SU-DHL-6 (cell line): ENCODE data around the gene RRAS2.

Source experiments
- H2AFZ ChIP-seq: fragments of 200-600 bp; sonication (generic); 2 replicates; pipeline ENCODE4 v1.6.1; 2014; ENCODE audit warnings: low read depth, mild to moderate bottlenecking, moderate library complexity, mixed read lengths, antibody characterized with exemption, low read length; ENCODE audit not compliant: severe bottlenecking
- H3F3A ChIP-seq: fragments of 200-600 bp; shearing (Covaris generic); 2 replicates; pipeline ENCODE4 v1.6.0; 2016; ENCODE audit warnings: antibody characterized with exemption, mild to moderate bottlenecking; ENCODE audit not compliant: insufficient read depth
- H3K27ac ChIP-seq: fragments of 200-600 bp; sonication (generic); 2 replicates; pipeline ENCODE4 v1.5.1; 2016; ENCODE audit warnings: low read depth, mild to moderate bottlenecking, low read length, moderate library complexity, mixed read lengths
- H3K27me3 ChIP-seq: fragments of 200-600 bp; sonication (generic), shearing (Covaris generic); 2 replicates; pipeline ENCODE4 v1.6.0; 2014; ENCODE audit warnings: mild to moderate bottlenecking, low read length
- H3K36me3 ChIP-seq: fragments of 200-600 bp; sonication (generic); 2 replicates; pipeline ENCODE4 v1.6.1; 2014; ENCODE audit warnings: mild to moderate bottlenecking, low read length, mixed read lengths
- H3K4me2 ChIP-seq: fragments of 300-600, 200-600 bp; shearing (Covaris generic), sonication (generic); 2 replicates; pipeline ENCODE4 v1.6.0; 2014; ENCODE audit warnings: low read length, low read depth, mild to moderate bottlenecking; ENCODE audit not compliant: poor library complexity, severe bottlenecking
- H3K4me3 ChIP-seq: fragments of 200-600 bp; sonication (generic); 2 replicates; pipeline ENCODE4 v1.5.1; 2014; ENCODE audit warnings: antibody characterized with exemption, low read length, mild to moderate bottlenecking, mixed read lengths; ENCODE audit not compliant: insufficient read depth, poor library complexity, severe bottlenecking
- H3K79me2 ChIP-seq: fragments of 200-600 bp; sonication (generic); 2 replicates; pipeline ENCODE4 v1.6.1; 2014; ENCODE audit warnings: mild to moderate bottlenecking, low read length, moderate library complexity; ENCODE audit not compliant: insufficient read depth
- H3K9ac ChIP-seq: fragments of 200-600 bp; sonication (generic); 2 replicates; pipeline ENCODE4 v1.7.0; 2014; ENCODE audit warnings: mild to moderate bottlenecking, low read length
- H3K9me2 ChIP-seq: fragments of 200-600 bp; sonication (generic); replicated peaks from 2 replicates; pipeline ENCODE4 v1.6.1; 2014; ENCODE audit warnings: low read length; ENCODE audit not compliant: insufficient read depth
- H3K9me3 ChIP-seq: fragments of 200-600 bp; sonication (generic); 2 replicates; pipeline ENCODE4 v1.6.1; 2014; ENCODE audit warnings: low read length, mixed read lengths; ENCODE audit not compliant: insufficient read depth
- H4K20me1 ChIP-seq: fragments of 200-600 bp; sonication (generic); 2 replicates; pipeline ENCODE4 v1.6.1; 2014; ENCODE audit warnings: low read depth, mild to moderate bottlenecking, antibody characterized with exemption, low read length, moderate library complexity, mixed read lengths
- EZH2phosphoT487 ChIP-seq: fragments of 200-600 bp; sonication (generic), shearing (Covaris generic); conservative IDR thresholded peaks from 2 replicates; pipeline ENCODE4 v1.6.1; 2018; ENCODE audit warnings: mild to moderate bottlenecking, antibody characterized with exemption, low read length, moderate library complexity, mixed read lengths
- TF ChIP-seq, protein P1 (sequence below): fragments of 200-600 bp; sonication (generic); IDR thresholded peaks from one replicate; pipeline ENCODE4 v1.5.1; 2017; ENCODE audit warnings: antibody characterized with exemption, mild to moderate bottlenecking, low read length, moderate library complexity; ENCODE audit not compliant: insufficient read depth, poor library complexity, severe bottlenecking

Gene RRAS2

DNA sequence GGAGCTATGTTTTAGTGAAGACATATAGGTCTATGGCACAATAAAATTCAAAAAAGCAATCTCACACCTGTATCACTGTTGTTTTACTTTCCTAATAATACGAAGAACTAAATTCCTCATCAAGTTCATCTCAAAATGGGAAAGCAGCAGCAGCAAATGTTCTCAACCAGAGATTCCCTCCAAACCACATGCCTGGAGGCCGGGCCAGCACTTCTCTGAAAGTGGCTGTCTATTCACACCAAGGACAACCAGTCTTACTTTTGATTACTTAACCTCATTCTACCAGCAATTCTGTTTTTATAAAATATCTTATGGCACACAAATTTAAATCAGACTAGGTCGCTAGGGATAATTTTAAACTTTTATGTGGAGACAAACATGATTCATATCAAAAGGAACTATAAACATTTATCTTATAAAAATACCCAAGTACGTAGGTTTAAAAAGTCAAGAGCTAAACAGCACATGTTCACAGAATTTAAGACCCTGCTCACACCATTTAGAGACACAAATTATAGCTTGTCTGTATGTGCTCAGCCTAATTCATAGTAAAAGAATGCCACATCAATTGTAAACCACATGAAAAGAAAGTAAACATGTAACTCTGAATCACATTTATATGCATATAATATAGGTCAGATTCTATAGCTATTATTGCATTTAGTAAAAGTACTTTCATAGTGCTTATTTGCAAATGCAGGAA, 46.1 kb downstream of the RRAS2 start:
- H3K4me3 ChIP-seq, result peak overlapping the region; percentile 17
- H3K27me3 ChIP-seq, result no peaks in the 10 kb centered on the region
- H3K4me2 ChIP-seq, result peak overlapping the region; percentile 96
- no peaks in the 10 kb centered on the region for H3K36me3 ChIP-seq
- no peaks in the 10 kb centered on the region for H3K9me2 ChIP-seq
- H4K20me1 ChIP-seq, result peaks cover 2% of the 10 kb centered on the region; the same call in 1 of the 2 replicates
- peaks cover 95% of the 10 kb centered on the region for H3K79me2 ChIP-seq
- H2AFZ ChIP-seq, result no peak overlapping the region
- peak overlapping the region; percentile 95 for H3K27ac ChIP-seq
- no peaks in the 10 kb centered on the region for H3K9me3 ChIP-seq
- H3F3A ChIP-seq, result peaks cover 98% of the 10 kb centered on the region
- peak overlapping the region; percentile 53 for H3K9ac ChIP-seq
- no peak for TF ChIP-seq EZH2phosphoT487
- TF ChIP-seq, protein P1, sequence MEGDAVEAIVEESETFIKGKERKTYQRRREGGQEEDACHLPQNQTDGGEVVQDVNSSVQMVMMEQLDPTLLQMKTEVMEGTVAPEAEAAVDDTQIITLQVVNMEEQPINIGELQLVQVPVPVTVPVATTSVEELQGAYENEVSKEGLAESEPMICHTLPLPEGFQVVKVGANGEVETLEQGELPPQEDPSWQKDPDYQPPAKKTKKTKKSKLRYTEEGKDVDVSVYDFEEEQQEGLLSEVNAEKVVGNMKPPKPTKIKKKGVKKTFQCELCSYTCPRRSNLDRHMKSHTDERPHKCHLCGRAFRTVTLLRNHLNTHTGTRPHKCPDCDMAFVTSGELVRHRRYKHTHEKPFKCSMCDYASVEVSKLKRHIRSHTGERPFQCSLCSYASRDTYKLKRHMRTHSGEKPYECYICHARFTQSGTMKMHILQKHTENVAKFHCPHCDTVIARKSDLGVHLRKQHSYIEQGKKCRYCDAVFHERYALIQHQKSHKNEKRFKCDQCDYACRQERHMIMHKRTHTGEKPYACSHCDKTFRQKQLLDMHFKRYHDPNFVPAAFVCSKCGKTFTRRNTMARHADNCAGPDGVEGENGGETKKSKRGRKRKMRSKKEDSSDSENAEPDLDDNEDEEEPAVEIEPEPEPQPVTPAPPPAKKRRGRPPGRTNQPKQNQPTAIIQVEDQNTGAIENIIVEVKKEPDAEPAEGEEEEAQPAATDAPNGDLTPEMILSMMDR, result no peak

DNA sequence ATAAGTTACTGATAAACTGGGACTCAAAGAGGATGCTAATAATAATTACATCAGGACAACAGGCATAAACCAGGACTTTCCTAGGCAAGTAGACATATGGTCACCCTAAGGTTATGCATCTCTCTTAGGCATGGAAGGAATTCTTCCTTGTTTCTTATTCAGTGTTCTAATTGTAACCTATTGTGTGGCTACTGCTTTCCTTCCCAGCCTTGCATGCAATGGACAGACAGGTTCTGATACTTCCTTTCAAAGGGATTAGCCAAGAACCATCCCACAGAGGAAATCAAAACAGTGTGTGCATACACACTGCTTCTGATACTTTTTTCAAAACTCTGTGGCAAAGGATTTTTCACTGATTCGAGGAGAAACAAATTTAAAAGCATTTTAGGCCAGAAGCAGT, 48.3 kb downstream of the RRAS2 start:
- Histone ChIP-seq H3K9me3 (no peaks in the 10 kb centered on the region), H2AFZ (no peak overlapping the region), H3K36me3 (no peaks in the 10 kb centered on the region), H3K4me2 (peak overlapping the region; percentile 96), H4K20me1 (peaks cover 5% of the 10 kb centered on the region; the same call in 1 of the 2 replicates), H3K9ac (peak overlapping the region; percentile 40), H3K9me2 (no peaks in the 10 kb centered on the region), H3K27ac (peak overlapping the region; percentile 95), H3K27me3 (no peaks in the 10 kb centered on the region), H3F3A (peaks cover 78% of the 10 kb centered on the region), H3K4me3 (peak overlapping the region; percentile 0), H3K79me2 (peaks cover 95% of the 10 kb centered on the region)
- TF ChIP-seq, protein P1, result no peak
- TF ChIP-seq EZH2phosphoT487, result no peak

DNA sequence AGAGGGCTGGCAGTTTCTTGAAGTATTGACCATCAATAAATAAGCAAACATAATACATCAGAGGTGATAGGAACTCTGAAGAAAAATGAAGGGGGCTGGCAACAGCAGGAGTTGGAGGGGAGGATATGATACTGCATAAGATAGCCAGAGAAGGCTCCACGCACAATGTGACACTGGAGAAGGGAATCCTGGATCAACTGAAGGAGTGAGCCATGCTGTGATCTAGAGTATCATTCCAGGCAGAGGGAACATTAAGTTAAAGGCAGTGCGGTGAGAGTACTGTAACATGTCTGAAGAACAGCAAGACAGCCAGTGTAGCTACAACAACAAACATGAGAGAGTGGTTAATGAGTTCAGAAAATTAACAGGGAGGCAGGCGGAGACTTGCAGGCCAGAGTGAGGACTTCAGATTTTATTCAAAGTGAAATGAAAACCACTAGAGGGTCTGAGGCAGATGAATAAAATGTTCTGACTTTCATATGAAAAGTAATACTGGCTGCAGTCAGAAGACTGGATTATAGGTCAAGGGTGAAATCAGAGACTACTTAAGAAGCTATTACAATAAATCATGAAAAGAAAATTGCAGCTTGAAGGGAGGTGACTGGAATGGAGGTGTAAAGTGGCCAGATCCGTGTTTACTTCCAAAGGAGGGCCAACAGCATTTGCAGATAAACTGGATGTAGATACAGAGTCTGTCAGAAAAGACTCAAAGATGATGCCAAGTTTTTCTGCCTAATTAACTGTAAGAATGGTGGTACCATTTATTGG, 49.4 kb downstream of the RRAS2 start:
- TF ChIP-seq, protein P1, result no peak
- no peak for TF ChIP-seq EZH2phosphoT487
- Histone ChIP-seq H3K36me3 (no peaks in the 10 kb centered on the region), H3F3A (peaks cover 71% of the 10 kb centered on the region), H2AFZ (no peak overlapping the region), H3K9ac (peak overlapping the region; percentile 40), H3K79me2 (peaks cover 95% of the 10 kb centered on the region), H4K20me1 (peaks cover 5% of the 10 kb centered on the region; the same call in 1 of the 2 replicates), H3K9me3 (no peaks in the 10 kb centered on the region), H3K27ac (peak overlapping the region; percentile 95), H3K4me2 (peak overlapping the region; percentile 96), H3K9me2 (no peaks in the 10 kb centered on the region), H3K4me3 (peak overlapping the region; percentile 3), H3K27me3 (no peaks in the 10 kb centered on the region)
